Activated T-cell treated with anti-CD3 and anti-CD28 coated beads, Interleukin-2, amount 50 U/mL, for 72 hours (primary cell): ENCODE results near the gene TRIM6. TPM values are rescaled to one million over a fixed set of nuclear protein-coding genes. Genes with fewer than 3 reads are reported as not detected.

ENCODE experiments used
- ATAC-seq, 2 donors: fragments of 150-1000 bp; cut with Tn5 transposase; replicated peaks in 1 of 2; 2 replicates each; pipeline ENCODE4 v1.10.0; 2021; ENCODE audit warnings: moderate library complexity in 2 of 2, mild to moderate bottlenecking in 1 of 2
- DNase-seq, 2 donors: peaks; one replicate each; pipeline ENCODE4 v3.0.0; 2021 to 2022; ENCODE audit warnings: mixed read lengths in 1 of 2
- H3K27ac Mint-ChIP-seq: one replicate; pipeline ENCODE4 v1.8.0; 2022; ENCODE audit warnings: mild to moderate bottlenecking, moderate library complexity, mixed read lengths
- H3K27me3 Mint-ChIP-seq: one replicate; pipeline ENCODE4 v1.8.0; 2022; ENCODE audit warnings: low read depth, mixed read lengths
- H3K36me3 Mint-ChIP-seq, 2 donors: one replicate each; pipeline ENCODE4 v1.8.0; 2022; ENCODE audit warnings: mixed read lengths in 2 of 2, mild to moderate bottlenecking in 1 of 2; ENCODE audit not compliant: insufficient read depth in 2 of 2
- H3K4me1 Mint-ChIP-seq: one replicate; pipeline ENCODE4 v1.8.0; 2022; ENCODE audit warnings: low read depth, mixed read lengths
- H3K4me3 Mint-ChIP-seq, 2 donors: one replicate each; pipeline ENCODE4 v1.8.0; 2022; ENCODE audit warnings: mild to moderate bottlenecking in 2 of 2, mixed read lengths in 2 of 2, moderate library complexity in 2 of 2
- H3K9me3 Mint-ChIP-seq, 2 donors: one replicate each; pipeline ENCODE4 v1.8.0; 2022; ENCODE audit warnings: mixed read lengths in 2 of 2
- total RNA-seq, 2 donors: library from RNA; stranded (reverse); gene quantifications; one replicate each; pipeline ENCODE4 v1.2.3, GENCODE V29; 2022

TRIM6 gene, protein sequence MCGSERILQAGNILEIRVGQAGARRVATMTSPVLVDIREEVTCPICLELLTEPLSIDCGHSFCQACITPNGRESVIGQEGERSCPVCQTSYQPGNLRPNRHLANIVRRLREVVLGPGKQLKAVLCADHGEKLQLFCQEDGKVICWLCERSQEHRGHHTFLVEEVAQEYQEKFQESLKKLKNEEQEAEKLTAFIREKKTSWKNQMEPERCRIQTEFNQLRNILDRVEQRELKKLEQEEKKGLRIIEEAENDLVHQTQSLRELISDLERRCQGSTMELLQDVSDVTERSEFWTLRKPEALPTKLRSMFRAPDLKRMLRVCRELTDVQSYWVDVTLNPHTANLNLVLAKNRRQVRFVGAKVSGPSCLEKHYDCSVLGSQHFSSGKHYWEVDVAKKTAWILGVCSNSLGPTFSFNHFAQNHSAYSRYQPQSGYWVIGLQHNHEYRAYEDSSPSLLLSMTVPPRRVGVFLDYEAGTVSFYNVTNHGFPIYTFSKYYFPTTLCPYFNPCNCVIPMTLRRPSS
- 1 to 10 TPM in 1 of 2 donors, not detected in 1; 1.6 TPM for total RNA-seq

DNA sequence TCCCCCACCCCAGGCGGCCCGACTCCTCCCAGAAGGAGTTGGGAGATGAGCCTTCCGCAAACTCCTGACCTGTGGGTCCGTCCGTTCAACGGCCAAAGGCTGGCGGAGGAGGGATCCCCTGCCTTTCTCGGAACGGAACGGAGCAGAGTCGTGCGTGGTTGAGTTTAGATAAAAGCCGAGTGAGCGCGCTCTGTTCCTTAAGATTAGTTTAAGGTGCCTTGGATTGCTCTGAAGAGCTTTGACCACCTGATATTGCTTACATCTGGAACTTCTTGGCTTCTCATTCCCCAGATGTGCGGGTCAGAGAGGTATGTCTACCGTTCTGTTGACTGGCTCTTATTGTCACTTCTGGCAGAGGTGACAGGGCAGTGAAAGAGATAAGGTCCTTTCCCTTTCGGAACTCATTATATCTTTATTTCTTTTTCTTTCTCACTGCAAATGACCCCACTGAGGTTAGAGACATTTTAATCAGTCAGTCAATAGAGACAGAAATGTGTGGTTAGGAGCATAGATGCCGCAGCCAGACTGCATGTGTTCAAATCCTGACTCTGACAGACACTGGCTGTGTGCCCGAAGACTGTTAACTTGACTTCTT lies at the start of gene TRIM6:
Gene TRIM6 (plus strand): TSS at position 31 of the 595 bp plus-strand sequence. CDS start 261 bp downstream, at position 292.
- H3K36me3 Mint-ChIP-seq = no peaks in the 10 kb centered on the region
- peak within 1 kb of the TSS; percentile 77 to 87 for H3K4me3 Mint-ChIP-seq
- DNase-seq (peak; percentile 10 to 19), ATAC-seq (peak in 1 of 2 donors; percentile 60)
- peaks cover 18% of the 10 kb centered on the region for H3K27me3 Mint-ChIP-seq
- H3K27ac Mint-ChIP-seq = peak within 1 kb of the TSS; percentile 12
- peaks cover 12% of the 10 kb centered on the region for H3K4me1 Mint-ChIP-seq
- H3K9me3 Mint-ChIP-seq = no peaks in the 10 kb centered on the region

DNA sequence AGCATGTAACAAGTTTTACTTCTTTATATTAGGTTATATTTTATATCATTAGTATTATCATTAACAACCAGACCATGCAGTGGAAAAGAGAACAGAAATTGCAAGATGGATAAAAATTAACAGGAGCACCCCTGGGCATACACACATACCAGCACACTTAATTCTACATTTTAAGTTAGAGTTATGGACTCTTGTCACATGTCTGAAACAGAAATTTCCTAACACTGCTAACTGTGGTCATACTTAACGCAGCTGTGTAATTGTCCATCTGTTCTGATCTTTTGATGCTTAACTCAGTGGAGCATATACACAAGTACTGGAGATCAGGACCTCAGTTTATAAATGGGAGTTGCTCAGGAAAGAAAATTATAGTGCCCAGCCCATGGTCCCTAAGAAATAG lies 48.5 kb upstream of the TRIM6 start:
- no peak overlapping the region for H3K27ac Mint-ChIP-seq
- no peak overlapping the region for H3K4me3 Mint-ChIP-seq
- H3K36me3 Mint-ChIP-seq = no peaks in the 10 kb centered on the region
- no peaks in the 10 kb centered on the region for H3K4me1 Mint-ChIP-seq
- no peaks in the 10 kb centered on the region for H3K9me3 Mint-ChIP-seq
- ATAC-seq (no peak), DNase-seq (no peak)
- H3K27me3 Mint-ChIP-seq = no peaks in the 10 kb centered on the region

DNA sequence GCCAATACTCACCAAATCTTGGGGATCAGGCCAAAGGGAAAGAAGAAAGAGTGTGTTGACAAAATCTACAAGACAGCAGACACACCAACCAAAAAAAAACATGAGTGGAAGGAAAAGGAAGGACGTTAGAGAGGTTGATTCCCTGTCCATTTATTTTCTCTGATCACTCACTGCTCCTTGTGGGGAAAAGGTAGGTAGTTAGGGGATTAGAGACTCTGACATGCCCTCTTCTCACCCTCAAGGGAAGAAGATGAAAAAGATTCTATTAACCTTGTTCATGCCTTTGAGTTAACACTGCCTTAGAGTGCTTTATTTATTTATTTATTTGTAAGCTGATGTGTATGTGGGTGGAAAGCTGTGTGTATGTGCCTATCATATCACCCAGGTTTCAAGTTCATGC lies 48.0 kb upstream of the TRIM6 start, which contains the start of gene OR52H1:
Gene OR52H1 (minus strand): TSS at position 101 of the 400 bp plus-strand sequence. CDS start 3,035 bp downstream, outside the sequence.
- ATAC-seq (no peak), DNase-seq (no peak)
- H3K4me1 Mint-ChIP-seq = no peaks in the 10 kb centered on the region
- H3K27me3 Mint-ChIP-seq = no peaks in the 10 kb centered on the region
- H3K9me3 Mint-ChIP-seq = no peaks in the 10 kb centered on the region
- H3K36me3 Mint-ChIP-seq = no peaks in the 10 kb centered on the region
- H3K27ac Mint-ChIP-seq = no peak within 1 kb of the TSS
- no peak within 1 kb of the TSS for H3K4me3 Mint-ChIP-seq

DNA sequence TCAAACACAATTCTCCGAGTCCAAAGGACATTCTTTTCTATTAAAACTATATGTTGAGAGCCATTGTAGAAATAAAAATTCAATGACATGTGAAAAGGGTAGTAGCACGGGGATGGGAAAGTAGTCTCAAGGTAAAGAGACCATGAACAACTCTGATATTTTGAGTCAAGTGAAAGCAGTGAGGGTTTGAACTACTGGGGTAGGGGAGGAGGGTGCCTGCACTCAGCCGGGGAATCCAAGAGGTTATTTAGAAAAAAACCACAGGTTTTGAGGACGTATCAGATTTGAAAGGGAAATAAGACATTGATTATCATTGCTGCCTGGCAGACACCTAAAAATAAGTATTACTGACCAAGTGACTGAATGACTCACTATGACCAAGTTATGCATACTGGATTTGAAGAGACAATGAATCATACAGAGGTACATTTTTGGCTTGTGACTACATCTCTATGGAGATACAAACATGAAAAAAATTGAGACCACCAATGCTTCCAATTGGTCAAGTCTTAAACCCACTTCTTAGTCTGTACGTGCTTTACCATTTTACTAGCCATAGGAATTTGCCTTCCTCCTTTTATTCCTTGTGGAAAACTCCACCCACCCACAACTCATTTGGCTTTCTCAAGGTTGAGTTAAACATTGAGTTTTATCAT lies 45.9 kb upstream of the TRIM6 start:
- H3K4me3 Mint-ChIP-seq = no peak overlapping the region
- H3K27ac Mint-ChIP-seq = no peak overlapping the region
- no peak for ATAC-seq
- no peak for DNase-seq
- no peaks in the 10 kb centered on the region for H3K4me1 Mint-ChIP-seq
- no peaks in the 10 kb centered on the region for H3K27me3 Mint-ChIP-seq
- no peaks in the 10 kb centered on the region for H3K36me3 Mint-ChIP-seq
- H3K9me3 Mint-ChIP-seq = no peaks in the 10 kb centered on the region

DNA sequence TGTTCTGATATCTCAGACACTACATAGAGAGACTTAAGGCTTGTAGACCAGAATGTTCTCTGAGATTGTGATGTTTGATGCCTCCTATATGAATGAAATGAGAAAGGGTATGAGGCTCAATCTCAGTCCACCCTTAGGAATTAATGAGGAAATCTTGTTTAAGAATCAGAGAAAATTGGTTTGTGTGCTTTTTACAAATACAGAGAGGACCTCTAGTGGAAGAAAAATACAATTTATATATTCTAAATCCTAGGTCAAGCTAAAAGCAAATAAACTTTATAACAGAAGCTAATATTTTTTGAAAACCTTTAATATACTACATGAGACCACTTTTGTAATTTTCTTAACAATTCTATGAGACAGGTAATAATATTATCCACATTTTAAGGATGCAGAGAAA lies 43.1 kb upstream of the TRIM6 start:
- Mint-ChIP-seq H3K4me1 (no peaks in the 10 kb centered on the region), H3K27ac (no peak overlapping the region), H3K27me3 (peaks cover 9% of the 10 kb centered on the region), H3K4me3 (no peak overlapping the region), H3K36me3 (no peaks in the 10 kb centered on the region), H3K9me3 (no peaks in the 10 kb centered on the region)
- ATAC-seq (no peak), DNase-seq (no peak)

DNA sequence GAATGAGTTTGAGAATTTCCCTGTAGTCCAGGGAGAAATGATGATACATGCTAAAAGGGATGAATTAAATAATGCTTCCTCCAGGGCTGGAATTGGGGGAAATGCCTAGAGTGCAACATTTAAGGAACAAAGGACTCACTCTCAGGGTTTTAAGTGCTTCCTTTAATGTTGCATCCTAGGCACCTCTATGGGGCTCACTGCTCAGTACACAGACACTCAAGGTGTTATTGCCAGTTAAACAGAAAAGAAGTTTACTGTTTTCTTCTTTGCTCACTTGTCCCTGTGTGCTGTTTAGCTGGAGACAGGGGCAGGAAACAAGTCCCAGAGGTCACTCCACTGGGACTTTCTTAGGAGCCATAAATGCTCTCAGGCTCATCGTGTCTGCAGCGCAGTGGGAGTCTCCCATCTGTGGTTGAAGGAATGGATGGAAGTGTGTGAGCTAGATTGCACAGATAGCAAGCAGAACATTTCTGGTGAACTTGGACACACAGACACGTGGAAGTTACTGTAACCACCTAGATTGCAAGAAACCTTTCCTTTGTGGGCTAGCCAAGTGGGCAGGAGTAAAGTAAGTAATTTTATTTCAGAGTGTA lies 39.7 kb upstream of the TRIM6 start:
- ATAC-seq = no peak

DNA sequence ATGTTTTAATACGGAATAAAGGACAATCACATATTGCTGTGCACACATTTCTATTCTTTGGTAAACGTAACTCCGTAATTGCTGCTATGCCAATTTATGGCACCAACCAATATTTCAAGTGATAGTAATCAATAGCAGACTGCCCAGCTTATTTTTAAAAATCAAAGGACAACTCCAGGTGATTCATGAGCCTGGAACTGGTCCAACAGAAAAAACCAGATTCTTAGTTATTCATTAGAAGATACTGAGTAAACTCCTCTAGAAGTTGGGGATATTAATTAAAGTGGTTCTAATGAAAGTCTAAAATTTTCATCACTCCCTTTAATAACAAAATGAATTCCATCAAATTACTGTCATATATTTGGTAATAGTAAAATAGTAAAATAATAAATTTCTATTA lies 38.7 kb upstream of the TRIM6 start:
- Mint-ChIP-seq H3K4me1 (no peaks in the 10 kb centered on the region), H3K27ac (no peak overlapping the region), H3K9me3 (no peaks in the 10 kb centered on the region), H3K36me3 (no peaks in the 10 kb centered on the region), H3K27me3 (peaks cover 16% of the 10 kb centered on the region), H3K4me3 (no peak overlapping the region)
- ATAC-seq (no peak), DNase-seq (no peak)

More for the DNA sequence above, 39.7 kb upstream of the TRIM6 start:
- Mint-ChIP-seq H3K4me3 (no peak overlapping the region), H3K9me3 (no peaks in the 10 kb centered on the region), H3K4me1 (no peaks in the 10 kb centered on the region), H3K27me3 (peaks cover 16% of the 10 kb centered on the region), H3K27ac (no peak overlapping the region), H3K36me3 (no peaks in the 10 kb centered on the region)
- no peak for DNase-seq

DNA sequence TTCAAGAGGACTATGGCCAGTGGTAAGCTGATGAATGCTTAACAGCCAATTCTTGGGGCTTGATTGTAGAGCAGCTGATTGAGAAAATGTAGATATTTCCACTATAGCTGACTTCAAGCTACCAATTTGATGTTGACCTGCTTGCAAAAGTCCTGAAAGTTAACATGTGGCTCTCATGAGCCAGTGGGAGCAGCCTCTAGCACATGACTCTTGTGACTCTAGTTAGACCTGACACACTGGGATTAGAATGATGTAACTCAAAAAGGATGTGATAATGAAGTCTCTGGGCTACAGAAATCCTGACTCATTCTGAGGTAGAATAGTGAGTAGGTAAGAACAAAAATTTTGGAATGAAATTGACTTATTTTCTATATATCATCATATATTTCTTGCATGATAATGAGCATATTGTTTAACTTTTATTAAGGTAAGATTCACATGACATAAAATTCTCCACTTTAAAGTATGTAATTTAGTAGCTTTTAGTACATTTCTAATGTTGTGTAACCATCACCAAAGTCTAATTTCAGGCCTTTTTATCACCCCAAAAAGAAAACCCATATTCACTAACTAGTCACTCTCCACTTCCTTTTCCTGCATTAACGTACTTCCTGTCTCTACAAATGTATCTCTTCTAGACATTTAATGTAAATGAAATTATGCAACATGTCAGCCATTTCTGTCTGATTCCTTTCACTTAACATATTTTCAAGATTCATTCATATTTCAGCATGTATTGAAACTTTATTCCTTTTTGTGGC lies 32.0 kb upstream of the TRIM6 start:
- Mint-ChIP-seq H3K27ac (no peak overlapping the region), H3K9me3 (peaks cover 0 to 2% of the 10 kb centered on the region in 2 donors), H3K27me3 (peaks cover 14% of the 10 kb centered on the region), H3K36me3 (no peaks in the 10 kb centered on the region), H3K4me1 (no peaks in the 10 kb centered on the region), H3K4me3 (no peak overlapping the region)
- ATAC-seq = peak in 1 of 2 donors; percentile 28
- no peak for DNase-seq

DNA sequence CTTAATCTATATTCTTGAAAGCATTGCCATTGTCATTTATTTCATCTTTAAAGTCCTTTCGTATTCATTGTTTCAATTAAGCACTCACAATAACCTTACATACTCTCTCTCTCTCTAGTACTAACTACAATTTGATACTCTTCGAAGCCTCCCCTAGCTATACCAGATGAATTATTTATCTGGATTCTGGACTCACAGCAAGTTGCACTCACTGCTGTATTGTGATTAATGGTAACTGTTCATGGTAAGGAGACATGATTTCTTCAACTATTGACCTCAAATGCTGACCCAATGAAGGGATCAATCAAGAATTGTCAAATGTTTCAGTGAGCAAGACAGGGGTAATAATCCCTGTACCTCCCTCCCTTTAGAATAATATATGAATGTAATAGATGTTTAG lies 21.8 kb upstream of the TRIM6 start:
- ATAC-seq (no peak), DNase-seq (no peak)
- H3K4me3 Mint-ChIP-seq = no peak overlapping the region
- peaks cover 7% of the 10 kb centered on the region for H3K27me3 Mint-ChIP-seq
- no peaks in the 10 kb centered on the region for H3K36me3 Mint-ChIP-seq
- H3K9me3 Mint-ChIP-seq = peaks cover 0 to 3% of the 10 kb centered on the region in 2 donors
- no peak overlapping the region for H3K27ac Mint-ChIP-seq
- peaks cover 4% of the 10 kb centered on the region for H3K4me1 Mint-ChIP-seq

DNA sequence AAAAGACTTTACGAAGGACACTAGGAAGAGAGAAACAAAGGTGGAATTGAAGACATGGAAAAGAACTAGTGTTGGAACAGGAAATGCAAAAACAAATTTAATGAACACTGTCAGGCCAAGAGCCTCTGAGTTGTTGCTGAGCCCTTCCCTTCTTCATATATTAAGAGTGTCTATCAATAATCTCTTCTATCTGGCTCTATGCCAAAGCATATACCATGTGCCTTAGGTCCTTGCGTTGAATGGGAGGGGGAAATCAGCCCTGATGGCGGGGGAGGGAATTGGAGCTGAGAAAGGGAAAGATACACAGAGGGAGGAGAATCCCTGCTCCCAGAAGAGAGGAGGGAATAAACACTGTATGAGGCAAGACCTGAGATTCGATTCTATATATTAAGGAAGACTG lies 21.3 kb upstream of the TRIM6 start:
- peaks cover 0 to 3% of the 10 kb centered on the region in 2 donors for H3K9me3 Mint-ChIP-seq
- ATAC-seq = no peak
- H3K4me3 Mint-ChIP-seq = no peak overlapping the region
- peaks cover 7% of the 10 kb centered on the region for H3K27me3 Mint-ChIP-seq
- no peak overlapping the region for H3K27ac Mint-ChIP-seq
- no peak for DNase-seq
- no peaks in the 10 kb centered on the region for H3K36me3 Mint-ChIP-seq
- peaks cover 4% of the 10 kb centered on the region for H3K4me1 Mint-ChIP-seq

DNA sequence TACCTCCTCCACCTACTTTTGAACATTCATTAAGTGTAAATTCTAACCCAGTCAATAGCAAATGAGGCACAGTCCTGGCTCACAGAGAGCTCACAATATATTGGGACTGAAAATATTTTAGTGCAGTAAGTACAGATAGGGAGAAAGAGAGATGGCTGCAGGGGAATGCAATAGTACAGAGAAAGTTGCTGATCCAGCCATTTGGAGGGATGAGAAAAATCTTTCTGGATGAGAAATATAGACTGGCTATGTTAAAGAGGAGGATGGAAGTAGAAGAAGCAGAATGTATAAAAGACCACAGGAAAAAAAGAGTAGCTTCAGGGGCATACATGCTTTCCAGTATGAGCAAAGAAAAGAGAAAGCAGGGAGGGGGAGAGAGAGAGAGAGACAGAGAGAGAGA lies 19.3 kb upstream of the TRIM6 start:
- H3K9me3 Mint-ChIP-seq = no peaks in the 10 kb centered on the region
- H3K36me3 Mint-ChIP-seq = no peaks in the 10 kb centered on the region
- no peak for DNase-seq
- ATAC-seq = no peak
- H3K4me1 Mint-ChIP-seq = no peaks in the 10 kb centered on the region
- H3K27ac Mint-ChIP-seq = no peak overlapping the region
- H3K4me3 Mint-ChIP-seq = no peak overlapping the region
- no peaks in the 10 kb centered on the region for H3K27me3 Mint-ChIP-seq

DNA sequence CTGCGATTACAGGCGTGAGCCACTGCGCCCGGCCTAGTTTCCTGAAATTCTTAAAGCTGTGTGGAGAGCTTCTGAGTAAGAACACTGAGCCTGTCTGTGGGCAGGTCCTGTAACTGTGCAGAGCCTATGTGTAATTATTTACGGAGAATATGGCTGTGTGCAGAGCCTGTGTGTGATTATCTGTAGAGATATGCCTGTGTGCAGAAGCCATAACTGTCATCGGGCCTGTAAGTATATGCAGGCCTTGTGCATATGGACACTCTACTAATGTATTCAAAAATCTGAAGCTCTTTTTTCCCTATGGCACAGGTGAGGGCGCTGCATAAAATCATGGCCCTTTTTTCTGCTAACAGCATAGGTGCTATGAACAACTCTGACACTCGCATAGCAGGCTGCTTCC lies 15.9 kb upstream of the TRIM6 start, which contains the start of gene OR52B6:
Gene OR52B6 (plus strand): TSS at position 301 of the 400 bp plus-strand sequence. CDS start 0 bp downstream, at position 301.
- Mint-ChIP-seq H3K36me3 (no peaks in the 10 kb centered on the region), H3K9me3 (peaks cover 0 to 2% of the 10 kb centered on the region in 2 donors), H3K27me3 (no peaks in the 10 kb centered on the region), H3K27ac (no peak within 1 kb of the TSS), H3K4me3 (no peak within 1 kb of the TSS), H3K4me1 (no peaks in the 10 kb centered on the region)
- DNase-seq = no peak
- ATAC-seq = no peak
